ENCODE results near the gene LTA.

The LTA gene

DNA sequence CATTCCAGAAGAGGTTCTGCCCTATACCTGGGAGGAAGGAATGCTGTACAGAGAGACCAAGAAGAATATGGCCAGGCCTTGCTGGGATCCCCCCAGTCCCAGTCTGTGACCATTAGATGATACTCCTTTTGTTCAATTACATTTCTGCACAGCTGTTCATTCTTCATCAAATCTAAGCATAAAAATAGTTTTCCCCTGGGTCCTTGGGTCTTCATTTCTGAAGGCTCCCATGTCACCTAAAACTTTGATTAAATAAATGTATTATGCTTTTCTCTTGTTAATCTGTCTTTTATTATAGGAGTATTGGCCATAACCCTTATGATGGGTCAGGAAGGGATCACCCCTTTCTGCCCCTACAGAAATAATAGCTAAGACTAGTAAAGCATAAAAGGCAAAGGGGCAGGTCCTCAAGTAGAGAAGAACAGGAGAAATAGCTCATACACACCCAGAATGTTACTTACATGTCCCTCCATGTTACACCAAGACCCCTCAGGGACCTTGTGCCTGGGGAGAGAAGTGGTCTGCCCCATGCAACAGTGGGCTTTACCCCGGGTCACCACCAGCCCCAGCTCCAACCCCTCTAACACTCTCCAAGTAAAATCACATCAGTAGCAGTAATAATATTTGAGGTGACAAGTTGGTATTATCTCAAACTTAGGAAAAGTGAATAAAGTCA is 2.1 kb upstream of the LTA start:
- no peak for DNase-seq (ENCODE audit: low read depth in 3 of 3, low spot score in 1 of 3)

DNA sequence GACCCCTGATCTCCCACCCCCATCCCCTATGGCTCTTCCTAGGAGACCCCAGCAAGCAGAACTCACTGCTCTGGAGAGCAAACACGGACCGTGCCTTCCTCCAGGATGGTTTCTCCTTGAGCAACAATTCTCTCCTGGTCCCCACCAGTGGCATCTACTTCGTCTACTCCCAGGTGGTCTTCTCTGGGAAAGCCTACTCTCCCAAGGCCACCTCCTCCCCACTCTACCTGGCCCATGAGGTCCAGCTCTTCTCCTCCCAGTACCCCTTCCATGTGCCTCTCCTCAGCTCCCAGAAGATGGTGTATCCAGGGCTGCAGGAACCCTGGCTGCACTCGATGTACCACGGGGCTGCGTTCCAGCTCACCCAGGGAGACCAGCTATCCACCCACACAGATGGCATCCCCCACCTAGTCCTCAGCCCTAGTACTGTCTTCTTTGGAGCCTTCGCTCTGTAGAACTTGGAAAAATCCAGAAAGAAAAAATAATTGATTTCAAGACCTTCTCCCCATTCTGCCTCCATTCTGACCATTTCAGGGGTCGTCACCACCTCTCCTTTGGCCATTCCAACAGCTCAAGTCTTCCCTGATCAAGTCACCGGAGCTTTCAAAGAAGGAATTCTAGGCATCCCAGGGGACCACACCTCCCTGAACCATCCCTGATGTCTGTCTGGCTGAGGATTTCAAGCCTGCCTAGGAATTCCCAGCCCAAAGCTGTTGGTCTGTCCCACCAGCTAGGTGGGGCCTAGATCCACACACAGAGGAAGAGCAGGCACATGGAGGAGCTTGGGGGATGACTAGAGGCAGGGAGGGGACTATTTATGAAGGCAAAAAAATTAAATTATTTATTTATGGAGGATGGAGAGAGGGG is 1.4 kb downstream of the LTA start:
- no peak for DNase-seq (ENCODE audit: low read depth in 3 of 3, low spot score in 1 of 3)

DNA sequence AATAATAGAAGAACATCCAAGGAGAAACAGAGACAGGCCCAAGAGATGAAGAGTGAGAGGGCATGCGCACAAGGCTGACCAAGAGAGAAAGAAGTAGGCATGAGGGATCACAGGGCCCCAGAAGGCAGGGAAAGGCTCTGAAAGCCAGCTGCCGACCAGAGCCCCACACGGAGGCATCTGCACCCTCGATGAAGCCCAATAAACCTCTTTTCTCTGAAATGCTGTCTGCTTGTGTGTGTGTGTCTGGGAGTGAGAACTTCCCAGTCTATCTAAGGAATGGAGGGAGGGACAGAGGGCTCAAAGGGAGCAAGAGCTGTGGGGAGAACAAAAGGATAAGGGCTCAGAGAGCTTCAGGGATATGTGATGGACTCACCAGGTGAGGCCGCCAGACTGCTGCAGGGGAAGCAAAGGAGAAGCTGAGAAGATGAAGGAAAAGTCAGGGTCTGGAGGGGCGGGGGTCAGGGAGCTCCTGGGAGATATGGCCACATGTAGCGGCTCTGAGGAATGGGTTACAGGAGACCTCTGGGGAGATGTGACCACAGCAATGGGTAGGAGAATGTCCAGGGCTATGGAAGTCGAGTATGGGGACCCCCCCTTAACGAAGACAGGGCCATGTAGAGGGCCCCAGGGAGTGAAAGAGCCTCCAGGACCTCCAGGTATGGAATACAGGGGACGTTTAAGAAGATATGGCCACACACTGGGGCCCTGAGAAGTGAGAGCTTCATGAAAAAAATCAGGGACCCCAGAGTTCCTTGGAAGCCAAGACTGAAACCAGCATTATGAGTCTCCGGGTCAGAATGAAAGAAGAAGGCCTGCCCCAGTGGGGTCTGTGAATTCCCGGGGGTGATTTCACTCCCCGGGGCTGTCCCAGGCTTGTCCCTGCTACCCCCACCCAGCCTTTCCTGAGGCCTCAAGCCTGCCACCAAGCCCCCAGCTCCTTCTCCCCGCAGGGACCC is 2.3 kb downstream of the LTA start:
- DNase-seq (ENCODE audit: low read depth in 3 of 3, low spot score in 1 of 3): no peak

- DNase-seq (ENCODE audit: low read depth in 3 of 3, low spot score in 1 of 3): peak; percentile 66 to 84 (median 75)
Observed at GRCh38 chr6:31575335-31575901, 3.3 kb downstream of the LTA start, which contains the start of gene TNF. Gene TNF (plus strand): TSS chr6:31575565. CDS start chr6:31575742, 177 bp downstream.

DNA sequence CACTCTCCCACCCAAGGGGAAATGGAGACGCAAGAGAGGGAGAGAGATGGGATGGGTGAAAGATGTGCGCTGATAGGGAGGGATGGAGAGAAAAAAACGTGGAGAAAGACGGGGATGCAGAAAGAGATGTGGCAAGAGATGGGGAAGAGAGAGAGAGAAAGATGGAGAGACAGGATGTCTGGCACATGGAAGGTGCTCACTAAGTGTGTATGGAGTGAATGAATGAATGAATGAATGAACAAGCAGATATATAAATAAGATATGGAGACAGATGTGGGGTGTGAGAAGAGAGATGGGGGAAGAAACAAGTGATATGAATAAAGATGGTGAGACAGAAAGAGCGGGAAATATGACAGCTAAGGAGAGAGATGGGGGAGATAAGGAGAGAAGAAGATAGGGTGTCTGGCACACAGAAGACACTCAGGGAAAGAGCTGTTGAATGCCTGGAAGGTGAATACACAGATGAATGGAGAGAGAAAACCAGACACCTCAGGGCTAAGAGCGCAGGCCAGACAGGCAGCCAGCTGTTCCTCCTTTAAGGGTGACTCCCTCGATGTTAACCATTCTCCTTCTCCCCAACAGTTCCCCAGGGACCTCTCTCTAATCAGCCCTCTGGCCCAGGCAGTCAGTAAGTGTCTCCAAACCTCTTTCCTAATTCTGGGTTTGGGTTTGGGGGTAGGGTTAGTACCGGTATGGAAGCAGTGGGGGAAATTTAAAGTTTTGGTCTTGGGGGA is 4.0 kb downstream of the LTA start:
- DNase-seq (ENCODE audit: low read depth in 3 of 3, low spot score in 1 of 3): no peak

GRCh38 chr6:31576897-31577578 is 4.9 kb downstream of the LTA start:
- DNase-seq (ENCODE audit: low read depth in 3 of 3, low spot score in 1 of 3): no peak

GRCh38 chr6:31577579-31577966 is 5.5 kb downstream of the LTA start:
- DNase-seq (ENCODE audit: low read depth in 3 of 3, low spot score in 1 of 3): no peak

DNA sequence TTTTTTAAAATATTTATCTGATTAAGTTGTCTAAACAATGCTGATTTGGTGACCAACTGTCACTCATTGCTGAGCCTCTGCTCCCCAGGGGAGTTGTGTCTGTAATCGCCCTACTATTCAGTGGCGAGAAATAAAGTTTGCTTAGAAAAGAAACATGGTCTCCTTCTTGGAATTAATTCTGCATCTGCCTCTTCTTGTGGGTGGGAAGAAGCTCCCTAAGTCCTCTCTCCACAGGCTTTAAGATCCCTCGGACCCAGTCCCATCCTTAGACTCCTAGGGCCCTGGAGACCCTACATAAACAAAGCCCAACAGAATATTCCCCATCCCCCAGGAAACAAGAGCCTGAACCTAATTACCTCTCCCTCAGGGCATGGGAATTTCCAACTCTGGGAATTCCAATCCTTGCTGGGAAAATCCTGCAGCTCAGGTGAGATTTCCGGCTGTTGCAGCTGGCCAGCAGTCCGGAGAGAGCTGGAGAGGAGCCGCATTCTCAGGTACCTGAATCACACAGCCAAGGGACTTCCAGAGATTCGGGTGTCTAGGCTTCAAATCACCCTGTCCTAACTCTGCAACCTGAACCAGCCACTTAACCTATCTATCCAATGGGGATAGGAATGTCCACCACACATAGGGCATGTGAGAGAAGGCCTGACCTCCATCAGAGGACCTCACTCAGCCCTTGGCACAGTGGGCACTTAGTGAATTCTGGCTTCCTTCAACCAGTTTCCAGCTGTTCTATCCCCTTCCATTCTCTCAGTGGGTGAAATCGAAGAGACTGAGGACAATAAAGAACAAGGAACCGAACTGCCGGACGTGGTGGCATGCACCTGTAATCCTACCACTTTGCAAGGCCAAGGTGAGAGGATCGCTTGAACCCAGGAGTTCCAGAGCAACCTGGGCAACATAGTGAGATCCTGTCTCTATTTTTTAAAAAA is 6.4 kb downstream of the LTA start:
- DNase-seq (ENCODE audit: low read depth in 3 of 3, low spot score in 1 of 3): no peak

GRCh38 chr6:31579119-31579505 is 7.0 kb downstream of the LTA start:
- no peak for DNase-seq (ENCODE audit: low read depth in 3 of 3, low spot score in 1 of 3)

- no peak for DNase-seq (ENCODE audit: low read depth in 3 of 3, low spot score in 1 of 3)
Observed at GRCh38 chr6:31579546-31580437, 7.7 kb downstream of the LTA start.

GRCh38 chr6:31580438-31580740 is 8.3 kb downstream of the LTA start:
- no peak for DNase-seq (ENCODE audit: low read depth in 3 of 3, low spot score in 1 of 3)

- DNase-seq (ENCODE audit: low read depth in 3 of 3, low spot score in 1 of 3): peak in 2 of 3 donors; percentile 86 to 92
Observed at GRCh38 chr6:31580807-31581433, 8.8 kb downstream of the LTA start.

GRCh38 chr6:31581434-31582229 is 9.5 kb downstream of the LTA start:
- no peak for DNase-seq (ENCODE audit: low read depth in 3 of 3, low spot score in 1 of 3)

DNA sequence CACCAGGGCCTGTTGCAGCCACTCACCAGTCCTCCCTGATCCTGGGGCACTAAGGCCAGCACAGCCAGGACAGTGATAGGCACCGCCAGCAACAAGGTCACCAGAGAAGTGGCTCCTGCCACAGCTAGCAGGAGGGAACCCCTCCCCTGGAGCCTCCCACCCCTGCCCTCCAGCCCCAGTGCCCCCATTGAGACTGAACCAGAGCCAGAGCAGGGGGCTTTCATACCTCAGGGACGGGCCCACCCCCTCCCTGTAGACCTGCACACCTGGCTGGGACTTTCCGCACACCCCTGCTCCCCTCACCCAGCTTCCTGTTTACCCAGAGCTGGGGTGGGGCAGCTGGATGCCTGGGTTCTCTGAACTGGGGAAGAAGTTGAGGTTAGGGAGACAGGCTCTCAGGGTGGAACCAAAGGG is 10.1 kb downstream of the LTA start, which contains the start of gene LTB:
Gene LTB, minus strand, starts transcription at position 195 of the 414 bp plus-strand sequence. Its CDS starts 7 bp downstream, at position 188.
- DNase-seq (ENCODE audit: low read depth in 3 of 3, low spot score in 1 of 3): peak in 2 of 3 donors; percentile 71 to 74

DNA sequence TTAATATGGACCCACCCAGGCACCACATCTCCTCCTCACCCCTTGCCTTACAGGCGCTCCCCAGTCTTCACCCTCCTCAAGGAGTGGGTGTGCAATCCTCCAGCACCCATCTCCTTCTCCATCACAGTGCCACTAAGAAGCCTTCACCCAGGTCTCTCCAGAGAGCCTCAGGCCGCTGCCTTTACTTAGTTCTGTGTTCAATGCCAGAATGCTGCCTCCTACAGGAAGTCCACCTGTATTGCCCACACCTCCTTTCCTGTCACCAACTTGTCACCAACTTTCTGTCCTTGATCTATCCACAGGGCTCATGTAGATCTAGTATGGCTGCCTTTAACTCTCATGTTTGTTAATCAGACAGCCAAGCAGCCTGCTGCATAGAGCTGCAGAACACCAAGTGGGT is 13.4 kb downstream of the LTA start:
- no peak for DNase-seq (ENCODE audit: low read depth in 3 of 3, low spot score in 1 of 3)

GRCh38 chr6:31586008-31586407 is 13.9 kb downstream of the LTA start, which contains the start of gene LST1:
Gene LST1 (plus strand): TSS chr6:31586277. CDS start chr6:31587300, 1,023 bp downstream.
- DNase-seq (ENCODE audit: low read depth in 3 of 3, low spot score in 1 of 3): no peak

Data from stimulated activated CD4-positive, alpha-beta T cell treated with anti-CD3 and anti-CD28 coated beads, TNF-alpha, amount 100 ng/mL, for 1 hour (primary cell).